Measurements from ENCODE around the gene HPSE2.

HPSE2 gene

GRCh38 chr10:98808282-98808892 lies 427.3 kb downstream of the HPSE2 start:
- TF ChIP-seq ARNTL (CRISPR knock-in tag; IDR thresholded peaks at IDR 0.05; ENCODE audit: borderline replicate concordance, low read depth) (no peak), CSRNP3 (CRISPR knock-in tag; IDR thresholded peaks at IDR 0.05) (no peak), TCF4 (CRISPR knock-in tag; IDR thresholded peaks at IDR 0.05; ENCODE audit: borderline replicate concordance) (no peak), ZNF565 (CRISPR knock-in tag; conservative IDR thresholded peaks at IDR 0.05; ENCODE audit: low read depth) (no peak), PATZ1 (CRISPR knock-in tag; IDR thresholded peaks at IDR 0.05; ENCODE audit: borderline replicate concordance) (no peak), RARB (CRISPR knock-in tag; IDR thresholded peaks at IDR 0.05) (no peak), CSDC2 (CRISPR knock-in tag; IDR thresholded peaks at IDR 0.05) (no peak), OSR1 (CRISPR knock-in tag; IDR thresholded peaks at IDR 0.05) (no peak), ZC3H10 (CRISPR knock-in tag; IDR thresholded peaks at IDR 0.05) (no peak), GLIS3 (CRISPR knock-in tag; IDR thresholded peaks at IDR 0.05) (no peak)
- no peak for ATAC-seq

GRCh38 chr10:98800263-98800662 lies 435.4 kb downstream of the HPSE2 start:
- ATAC-seq, result no peak

GRCh38 chr10:98795467-98795866 lies 440.2 kb downstream of the HPSE2 start:
- ATAC-seq, result no peak
- TF ChIP-seq TOX (CRISPR knock-in tag; IDR thresholded peaks at IDR 0.05; ENCODE audit: borderline replicate concordance) (no peak), PPARA (CRISPR knock-in tag; IDR thresholded peaks at IDR 0.05; ENCODE audit: borderline replicate concordance) (no peak), RARB (CRISPR knock-in tag; IDR thresholded peaks at IDR 0.05) (no peak), ZFP3 (CRISPR knock-in tag; IDR thresholded peaks at IDR 0.05) (no peak), ZFP30 (CRISPR knock-in tag; IDR thresholded peaks at IDR 0.05) (no peak), GLIS3 (CRISPR knock-in tag; IDR thresholded peaks at IDR 0.05) (no peak), CSDC2 (CRISPR knock-in tag; IDR thresholded peaks at IDR 0.05) (no peak), ZC3H10 (CRISPR knock-in tag; IDR thresholded peaks at IDR 0.05) (no peak), POU6F1 (CRISPR knock-in tag; IDR thresholded peaks at IDR 0.05; ENCODE audit: borderline replicate concordance, low read depth) (no peak)

More at GRCh38 chr10:98800263-98800662, 435.4 kb downstream of the HPSE2 start:
- no peak for TF ChIP-seq CSDC2 (CRISPR knock-in tag; IDR thresholded peaks at IDR 0.05)

GRCh38 chr10:98790817-98791216 lies 444.8 kb downstream of the HPSE2 start:
- ATAC-seq, result no peak
- no peak for TF ChIP-seq OSR1 (CRISPR knock-in tag; IDR thresholded peaks at IDR 0.05)
- peak; percentile 93 for TF ChIP-seq ZNF8 (CRISPR knock-in tag; IDR thresholded peaks at IDR 0.05)

- no peak for ATAC-seq
Measured at GRCh38 chr10:98778277-98778759, 457.3 kb downstream of the HPSE2 start.

More at GRCh38 chr10:98778277-98778759, 457.3 kb downstream of the HPSE2 start:
- TF ChIP-seq ZNF565 (CRISPR knock-in tag; conservative IDR thresholded peaks at IDR 0.05; ENCODE audit: low read depth) (no peak), ZC3H10 (CRISPR knock-in tag; IDR thresholded peaks at IDR 0.05) (no peak), TSHZ2 (CRISPR knock-in tag; IDR thresholded peaks at IDR 0.05) (no peak), PPARA (CRISPR knock-in tag; IDR thresholded peaks at IDR 0.05; ENCODE audit: borderline replicate concordance) (no peak)
